ENCODE measurements around the gene RALGPS1. TPM values are rescaled to one million over a fixed set of nuclear protein-coding genes. Genes with fewer than 3 reads are reported as not detected.

Gene RALGPS1
- total and polyA plus RNA-seq, 4 experiments from 2014 or later = 0.84 to 10.3 (median 5.8) TPM

GRCh38 chr9:127079446-127080140 is 165.0 kb downstream of the RALGPS1 start:
- POLR2A ChIA-PET (ENCODE audit: partially characterized antibody) = no interaction called here
- H3K4me3 ChIP-seq (ENCODE audit: low read length in 2 of 2) = no peak overlapping the region
- Mint-ChIP-seq H3K27ac (no peak overlapping the region), H3K27me3 (no peaks in the 10 kb centered on the region), H3K9me3 (no peaks in the 10 kb centered on the region), H3K4me1 (peaks cover 3 to 10% (median 4%) of the 10 kb centered on the region in 4 donors), H3K36me3 (peaks cover 2 to 10% of the 10 kb centered on the region in 2 donors), H3K4me3 (no peak overlapping the region)
- DNase-seq = no peak
- no peaks in the 10 kb centered on the region for H3K9me3 ChIP-seq (ENCODE audit: control insufficient read depth in 1 of 2, low read length in 2 of 2)
- no peaks in the 10 kb centered on the region for H3K36me3 ChIP-seq (ENCODE audit: insufficient read depth, low read length)
- no peaks in the 10 kb centered on the region for H3K27me3 ChIP-seq (ENCODE audit: insufficient read depth, low read length)
- H3K27ac ChIP-seq (ENCODE audit: low read depth, low read length) = no peak overlapping the region
- H3K4me1 ChIP-seq (ENCODE audit: insufficient read depth, low read length) = peaks cover 9% of the 10 kb centered on the region
- intact Hi-C loops (cut with micrococcal nuclease) = no loop called here
- CTCF ChIA-PET (ENCODE audit: partially characterized antibody) = no interaction called here

GRCh38 chr9:127081250-127082185 is 166.9 kb downstream of the RALGPS1 start:
- intact Hi-C loops (cut with micrococcal nuclease) = no loop called here

GRCh38 chr9:127083138-127083980 is 168.8 kb downstream of the RALGPS1 start:
- Mint-ChIP-seq H3K4me3 (no peak overlapping the region), H3K36me3 (peaks cover 2 to 5% of the 10 kb centered on the region in 2 donors), H3K27me3 (no peaks in the 10 kb centered on the region), H3K9me3 (no peaks in the 10 kb centered on the region), H3K27ac (no peak overlapping the region), H3K4me1 (peaks cover 6 to 16% (median 8%) of the 10 kb centered on the region in 4 donors)
- CTCF ChIA-PET (ENCODE audit: partially characterized antibody) = no interaction called here
- Histone ChIP-seq H3K9me3 (ENCODE audit: control insufficient read depth in 1 of 2, low read length in 2 of 2) (no peaks in the 10 kb centered on the region), H3K27me3 (ENCODE audit: insufficient read depth, low read length) (no peaks in the 10 kb centered on the region), H3K4me1 (ENCODE audit: insufficient read depth, low read length) (peaks cover 10% of the 10 kb centered on the region), H3K36me3 (ENCODE audit: insufficient read depth, low read length) (no peaks in the 10 kb centered on the region), H3K4me3 (ENCODE audit: low read length in 2 of 2) (no peak overlapping the region), H3K27ac (ENCODE audit: low read depth, low read length) (no peak overlapping the region)
- no peak for DNase-seq
- POLR2A ChIA-PET (ENCODE audit: partially characterized antibody) = no interaction called here
- intact Hi-C loops (cut with micrococcal nuclease) = no loop called here

More at GRCh38 chr9:127081250-127082185, 166.9 kb downstream of the RALGPS1 start:
- Mint-ChIP-seq H3K36me3 (peaks cover 2 to 10% of the 10 kb centered on the region in 2 donors), H3K4me3 (no peak overlapping the region), H3K9me3 (no peaks in the 10 kb centered on the region), H3K4me1 (peaks cover 6 to 21% (median 8%) of the 10 kb centered on the region in 4 donors), H3K27ac (no peak overlapping the region), H3K27me3 (no peaks in the 10 kb centered on the region)
- H3K4me3 ChIP-seq (ENCODE audit: low read length in 2 of 2) = no peak overlapping the region
- H3K9me3 ChIP-seq (ENCODE audit: control insufficient read depth in 1 of 2, low read length in 2 of 2) = no peaks in the 10 kb centered on the region
- no peaks in the 10 kb centered on the region for H3K36me3 ChIP-seq (ENCODE audit: insufficient read depth, low read length)
- POLR2A ChIA-PET (ENCODE audit: partially characterized antibody) = no interaction called here
- H3K4me1 ChIP-seq (ENCODE audit: insufficient read depth, low read length) = peaks cover 10% of the 10 kb centered on the region
- CTCF ChIA-PET (ENCODE audit: partially characterized antibody) = no interaction called here
- DNase-seq = no peak
- no peaks in the 10 kb centered on the region for H3K27me3 ChIP-seq (ENCODE audit: insufficient read depth, low read length)
- H3K27ac ChIP-seq (ENCODE audit: low read depth, low read length) = no peak overlapping the region

- H3K4me3 Mint-ChIP-seq = no peak overlapping the region
- Histone ChIP-seq H3K4me3 (ENCODE audit: low read length in 2 of 2) (no peak overlapping the region), H3K4me1 (ENCODE audit: insufficient read depth, low read length) (peaks cover 10% of the 10 kb centered on the region), H3K36me3 (ENCODE audit: insufficient read depth, low read length) (no peaks in the 10 kb centered on the region), H3K9me3 (ENCODE audit: control insufficient read depth in 1 of 2, low read length in 2 of 2) (no peaks in the 10 kb centered on the region), H3K27ac (ENCODE audit: low read depth, low read length) (no peak overlapping the region), H3K27me3 (ENCODE audit: insufficient read depth, low read length) (no peaks in the 10 kb centered on the region)
- no peak for DNase-seq
- H3K9me3 Mint-ChIP-seq = no peaks in the 10 kb centered on the region
- peak overlapping the region in 2 of 7 donors; percentile 29 to 42 for H3K27ac Mint-ChIP-seq
- intact Hi-C loops (cut with micrococcal nuclease) = no loop called here
- H3K4me1 Mint-ChIP-seq = peaks cover 6 to 15% (median 8%) of the 10 kb centered on the region in 4 donors
- POLR2A ChIA-PET (ENCODE audit: partially characterized antibody) = no interaction called here
- H3K27me3 Mint-ChIP-seq = no peaks in the 10 kb centered on the region
- CTCF ChIA-PET (ENCODE audit: partially characterized antibody) = no interaction called here
- peaks cover 2% of the 10 kb centered on the region in 2 donors for H3K36me3 Mint-ChIP-seq
These were observed 169.8 kb downstream of the RALGPS1 start for GRCh38 chr9:127084076-127085039.

- Histone ChIP-seq H3K4me3 (ENCODE audit: low read length in 2 of 2) (no peak overlapping the region), H3K36me3 (ENCODE audit: insufficient read depth, low read length) (no peaks in the 10 kb centered on the region), H3K9me3 (ENCODE audit: control insufficient read depth in 1 of 2, low read length in 2 of 2) (no peaks in the 10 kb centered on the region), H3K27ac (ENCODE audit: low read depth, low read length) (no peak overlapping the region), H3K4me1 (ENCODE audit: insufficient read depth, low read length) (peaks cover 10% of the 10 kb centered on the region), H3K27me3 (ENCODE audit: insufficient read depth, low read length) (no peaks in the 10 kb centered on the region)
- peaks cover 6 to 15% (median 8%) of the 10 kb centered on the region in 4 donors for H3K4me1 Mint-ChIP-seq
- DNase-seq = no peak
- no peaks in the 10 kb centered on the region for H3K27me3 Mint-ChIP-seq
- no peak overlapping the region for H3K4me3 Mint-ChIP-seq
- H3K27ac Mint-ChIP-seq = no peak overlapping the region
- no peaks in the 10 kb centered on the region for H3K9me3 Mint-ChIP-seq
- CTCF ChIA-PET (ENCODE audit: partially characterized antibody) = no interaction called here
- POLR2A ChIA-PET (ENCODE audit: partially characterized antibody) = no interaction called here
- intact Hi-C loops (cut with micrococcal nuclease) = no loop called here
- no peaks in the 10 kb centered on the region for H3K36me3 Mint-ChIP-seq
These were observed 170.6 kb downstream of the RALGPS1 start for GRCh38 chr9:127085186-127085585.

GRCh38 chr9:127086771-127087170 is 172.2 kb downstream of the RALGPS1 start:
- Histone ChIP-seq H3K4me1 (ENCODE audit: insufficient read depth, low read length) (peaks cover 10% of the 10 kb centered on the region), H3K27me3 (ENCODE audit: insufficient read depth, low read length) (no peaks in the 10 kb centered on the region), H3K9me3 (ENCODE audit: control insufficient read depth in 1 of 2, low read length in 2 of 2) (no peaks in the 10 kb centered on the region), H3K4me3 (ENCODE audit: low read length in 2 of 2) (no peak overlapping the region), H3K27ac (ENCODE audit: low read depth, low read length) (no peak overlapping the region), H3K36me3 (ENCODE audit: insufficient read depth, low read length) (no peaks in the 10 kb centered on the region)
- H3K9me3 Mint-ChIP-seq = no peaks in the 10 kb centered on the region
- no peaks in the 10 kb centered on the region for H3K36me3 Mint-ChIP-seq
- H3K4me3 Mint-ChIP-seq = no peak overlapping the region
- POLR2A ChIA-PET (ENCODE audit: partially characterized antibody) = no interaction called here
- no peaks in the 10 kb centered on the region for H3K27me3 Mint-ChIP-seq
- intact Hi-C loops (cut with micrococcal nuclease) = no loop called here
- CTCF ChIA-PET (ENCODE audit: partially characterized antibody) = no interaction called here
- H3K27ac Mint-ChIP-seq = peak overlapping the region in 1 of 7 donors; percentile 65
- DNase-seq = no peak
- H3K4me1 Mint-ChIP-seq = peaks cover 6 to 15% (median 8%) of the 10 kb centered on the region in 4 donors
